Activated gamma-delta T cell (primary cell): Measurements from ENCODE around the gene CAV1.
"Not testable (repeated sequence)": the region's sequence is repeated elsewhere in the genome, so short reads cannot be mapped to it uniquely, and the experiment has no call there.

Experiments used
- DNase-seq: peaks from one replicate; lab custom pipeline; 2025; lab: John Stamatoyannopoulos, UW
- total RNA-seq, 2 donors: gene quantifications; one replicate each; lab custom pipeline; 2026; lab: John Stamatoyannopoulos, UW

CAV1 gene, protein sequence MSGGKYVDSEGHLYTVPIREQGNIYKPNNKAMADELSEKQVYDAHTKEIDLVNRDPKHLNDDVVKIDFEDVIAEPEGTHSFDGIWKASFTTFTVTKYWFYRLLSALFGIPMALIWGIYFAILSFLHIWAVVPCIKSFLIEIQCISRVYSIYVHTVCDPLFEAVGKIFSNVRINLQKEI
- total RNA-seq, result 0.46 to 0.79 reads per million in 2 donors

DNA sequence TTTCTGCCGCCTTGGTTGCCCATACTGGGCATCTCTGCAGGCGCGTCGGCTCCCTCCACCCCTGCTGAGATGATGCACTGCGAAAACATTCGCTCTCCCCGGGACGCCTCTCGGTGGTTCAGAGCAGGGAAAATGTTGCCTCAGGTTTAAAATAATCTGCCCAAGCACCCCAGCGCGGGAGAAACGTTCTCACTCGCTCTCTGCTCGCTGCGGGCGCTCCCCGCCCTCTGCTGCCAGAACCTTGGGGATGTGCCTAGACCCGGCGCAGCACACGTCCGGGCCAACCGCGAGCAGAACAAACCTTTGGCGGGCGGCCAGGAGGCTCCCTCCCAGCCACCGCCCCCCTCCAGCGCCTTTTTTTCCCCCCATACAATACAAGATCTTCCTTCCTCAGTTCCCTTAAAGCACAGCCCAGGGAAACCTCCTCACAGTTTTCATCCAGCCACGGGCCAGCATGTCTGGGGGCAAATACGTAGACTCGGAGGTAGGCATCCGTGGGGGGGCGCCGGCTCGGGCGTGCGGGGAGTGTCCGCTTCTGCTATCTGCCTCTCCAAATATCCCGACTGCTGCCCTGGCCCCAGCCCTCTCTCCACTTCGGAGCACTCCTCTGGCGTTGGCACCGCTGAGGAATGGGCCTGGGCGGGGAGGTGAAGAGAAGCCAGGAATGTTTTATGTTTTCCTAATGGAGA is at the start of gene CAV1:
Gene CAV1 (plus strand): TSS at position 428 of the 689 bp plus-strand sequence. CDS start 27 bp downstream, at position 455.
- DNase-seq, result peak; percentile 31

DNA sequence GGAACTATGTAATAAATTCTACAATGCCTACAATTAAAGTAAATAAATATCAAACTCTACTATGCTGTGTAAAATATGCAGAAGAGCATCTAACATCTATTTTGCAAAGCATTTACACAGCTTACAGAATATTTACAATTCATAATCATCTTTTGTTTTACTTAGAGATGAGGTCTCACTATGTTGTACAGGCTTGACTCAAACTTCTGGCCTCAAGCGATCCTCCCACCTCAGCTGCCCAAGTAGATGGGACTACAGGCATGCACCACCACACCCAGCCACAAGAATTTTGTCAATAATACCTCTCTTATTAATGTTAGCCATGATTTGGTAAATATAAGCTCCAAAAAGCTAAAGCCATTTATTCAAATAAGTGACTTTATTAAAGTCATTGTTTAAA is 47.2 kb upstream of the CAV1 start:
- no peak for DNase-seq

DNA sequence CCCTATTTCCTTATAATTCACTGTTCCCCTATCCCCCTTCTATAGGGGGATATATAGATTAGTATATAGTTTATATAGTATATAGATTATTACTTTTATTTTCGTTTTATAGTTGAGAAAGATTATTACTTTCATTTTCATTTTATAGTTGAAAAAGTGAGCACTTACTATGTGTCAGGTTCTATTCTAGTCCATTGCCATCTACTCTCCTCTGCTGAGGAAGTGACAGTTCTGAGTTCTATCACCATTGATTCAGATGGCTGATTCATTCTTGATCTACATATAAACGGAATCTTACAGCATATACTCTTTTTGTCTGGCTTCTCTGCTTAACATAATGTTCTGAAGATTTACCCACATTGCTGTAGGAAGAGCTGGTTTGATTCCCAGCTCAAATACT is 46.0 kb upstream of the CAV1 start:
- no peak for DNase-seq

- DNase-seq, result no peak
Measured at GRCh38 chr7:116483271-116483942, 41.4 kb upstream of the CAV1 start.

- not testable (repeated sequence) for DNase-seq
Measured at GRCh38 chr7:116484389-116484788, 40.4 kb upstream of the CAV1 start.

DNA sequence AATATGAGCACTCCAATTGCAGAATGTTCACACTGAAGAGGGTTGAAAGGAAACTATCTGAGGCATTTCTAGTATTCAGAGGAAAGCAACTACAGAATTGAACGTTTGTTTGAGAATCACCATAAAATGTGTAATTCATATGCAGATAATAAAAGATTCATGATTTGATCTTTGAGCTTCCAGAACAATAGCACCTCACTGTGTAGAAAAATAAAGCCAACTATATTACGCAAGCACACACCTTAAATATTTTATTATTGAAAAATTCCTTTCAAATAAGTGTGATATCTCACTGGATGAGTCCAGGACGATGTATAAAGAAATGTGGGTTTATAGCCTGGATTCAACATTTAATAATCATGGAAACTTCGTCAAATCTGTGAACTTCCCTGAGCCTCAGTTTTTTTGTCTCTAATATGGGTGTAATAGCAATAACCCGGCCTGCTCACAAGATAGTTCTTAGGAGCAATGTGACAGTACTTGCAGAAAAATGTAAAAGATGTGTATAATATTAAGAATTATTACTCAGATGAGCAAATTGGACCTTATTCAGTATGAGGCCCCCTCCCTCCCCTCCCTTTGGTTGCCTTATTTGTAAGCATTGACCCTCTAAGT is 36.8 kb upstream of the CAV1 start:
- DNase-seq, result no peak

- no peak for DNase-seq
Measured at GRCh38 chr7:116490351-116490750, 34.5 kb upstream of the CAV1 start.

DNA sequence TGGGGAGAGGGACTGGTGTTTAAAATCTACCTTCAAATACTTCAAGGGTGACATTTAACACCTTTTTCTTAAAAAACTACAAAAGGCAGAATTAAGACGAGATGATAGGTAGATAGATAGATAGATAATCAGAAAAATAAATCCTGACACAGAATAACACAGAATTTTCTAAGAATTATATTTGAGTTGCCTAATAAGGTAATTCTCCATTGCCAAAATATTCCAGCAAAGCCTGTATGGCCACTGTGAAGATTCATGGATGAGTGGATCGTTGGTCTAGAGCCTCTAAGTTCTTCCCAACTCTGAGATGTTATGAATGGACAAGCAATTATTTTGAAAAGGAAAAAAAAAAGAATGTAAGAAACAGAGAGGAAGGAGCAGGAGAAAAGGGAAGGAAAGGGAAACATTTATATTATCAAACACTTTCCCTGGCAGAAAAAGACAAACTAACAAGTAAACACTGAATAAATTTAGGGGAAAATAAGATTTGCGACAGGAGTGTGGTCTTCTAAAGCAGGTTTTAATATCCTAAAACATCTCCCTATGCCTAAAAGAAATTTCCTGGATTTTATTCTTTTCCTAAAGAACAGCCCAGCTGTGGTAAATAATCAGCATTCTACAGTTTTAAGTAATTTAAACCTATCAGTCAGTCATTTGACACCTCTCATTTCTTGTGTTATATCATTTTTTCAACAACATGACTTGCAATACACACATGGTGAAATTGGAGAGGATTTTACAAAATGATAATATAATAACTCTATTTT is 32.8 kb upstream of the CAV1 start:
- DNase-seq, result no peak

GRCh38 chr7:116492654-116493109 is 32.2 kb upstream of the CAV1 start:
- no peak for DNase-seq

DNA sequence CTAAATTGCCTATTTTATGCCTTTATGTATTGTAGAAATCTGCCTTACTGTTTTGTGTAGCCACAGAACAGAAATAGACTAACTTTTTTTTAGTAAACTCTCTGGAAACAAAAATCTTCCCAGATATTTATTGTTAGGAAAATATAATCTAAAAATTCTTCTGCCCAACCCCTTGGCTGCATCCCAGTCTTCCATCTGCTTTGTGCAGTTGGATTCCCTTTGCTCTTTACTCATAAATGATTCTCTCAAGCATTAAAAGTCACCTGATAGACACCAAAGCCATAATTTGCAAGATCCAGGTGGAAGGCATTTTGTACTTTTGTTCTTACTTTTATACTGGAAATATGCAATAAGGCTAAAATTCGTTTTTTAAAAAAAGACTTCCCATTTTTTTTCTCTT is 31.4 kb upstream of the CAV1 start:
- DNase-seq, result no peak

DNA sequence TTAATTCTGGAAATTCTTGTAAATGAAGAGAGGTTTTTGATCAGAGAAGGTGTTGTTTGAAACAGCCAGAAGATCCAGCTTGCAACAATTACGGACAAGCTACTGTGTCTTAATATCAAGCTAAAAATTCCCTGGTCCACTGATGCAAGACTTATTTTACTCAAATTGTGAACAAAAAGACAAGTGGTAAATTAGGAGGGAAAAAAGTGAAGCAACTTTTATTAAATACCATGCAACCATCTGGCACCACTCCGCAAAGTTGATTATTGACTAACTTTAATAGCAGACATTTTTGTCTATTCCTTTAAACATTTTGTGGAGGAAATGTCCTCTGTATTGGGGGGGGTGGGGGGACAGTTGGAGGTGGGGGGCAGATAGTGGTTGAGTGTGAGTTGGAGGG is 30.4 kb upstream of the CAV1 start:
- no peak for DNase-seq

- DNase-seq, result no peak
Measured at GRCh38 chr7:116495736-116496135, 29.1 kb upstream of the CAV1 start.

GRCh38 chr7:116496653-116497052 is 28.2 kb upstream of the CAV1 start:
- DNase-seq, result no peak

GRCh38 chr7:116497708-116498107 is 27.1 kb upstream of the CAV1 start:
- DNase-seq, result no peak

DNA sequence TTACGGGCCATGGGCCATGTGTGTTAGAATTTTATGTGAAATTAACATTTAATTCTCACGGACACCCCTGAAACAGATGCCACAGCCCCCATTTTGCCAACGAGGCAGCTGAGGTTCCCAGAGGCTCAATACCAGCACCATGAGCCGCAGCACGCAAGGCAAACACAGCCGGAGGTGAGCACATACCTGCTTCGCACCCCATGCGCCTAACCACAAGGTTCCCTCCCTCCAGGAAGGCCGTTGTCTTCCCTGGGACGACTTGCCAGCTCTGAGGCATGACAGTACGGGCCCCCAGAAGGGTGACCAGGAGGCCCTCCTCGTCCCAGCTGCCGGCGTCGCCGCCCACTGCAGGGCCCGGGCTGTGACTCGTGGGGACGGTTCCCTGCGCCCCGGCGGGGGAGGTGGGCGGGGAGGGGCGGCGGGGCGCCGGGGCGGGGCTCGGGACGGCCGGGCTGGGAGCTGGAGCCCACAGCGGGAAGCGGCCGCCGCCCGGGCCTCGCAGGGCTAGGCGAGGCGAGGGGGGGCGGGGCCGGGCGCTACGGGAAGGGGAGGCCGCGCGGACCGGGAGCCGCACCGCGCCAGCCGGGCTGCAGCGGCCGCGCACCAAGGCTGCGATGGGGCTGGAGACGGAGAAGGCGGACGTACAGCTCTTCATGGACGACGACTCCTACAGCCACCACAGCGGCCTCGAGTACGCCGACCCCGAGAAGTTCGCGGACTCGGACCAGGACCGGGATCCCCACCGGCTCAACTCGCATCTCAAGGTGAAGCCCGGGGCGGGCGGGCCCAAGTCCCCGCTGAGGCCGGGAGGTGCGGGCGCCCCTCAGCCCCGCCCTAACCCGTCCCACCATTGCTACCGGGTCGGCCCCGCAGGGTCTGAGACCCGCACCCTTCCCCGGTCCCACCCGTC is 25.4 kb upstream of the CAV1 start, which contains the start of gene CAV2:
Gene CAV2 (plus strand): TSS at position 571 of the 910 bp plus-strand sequence. CDS start 44 bp downstream, at position 615.
- peak; percentile 14 for DNase-seq

- DNase-seq, result no peak
Measured at GRCh38 chr7:116500078-116500853, 24.6 kb upstream of the CAV1 start.

- no peak for DNase-seq
Measured at GRCh38 chr7:116501425-116502167, 23.2 kb upstream of the CAV1 start.

GRCh38 chr7:116502201-116503096 is 22.4 kb upstream of the CAV1 start:
- DNase-seq, result no peak
